RPMI7951 (cell line): ENCODE data around the gene PSMD6. TPM values are rescaled to one million over a fixed set of nuclear protein-coding genes. Genes with fewer than 3 reads are reported as not detected.

Source experiments
- DNase-seq: peaks from one replicate; pipeline ENCODE4 v3.0.0-alpha.2; 2012; ENCODE audit warnings: low read depth
- total RNA-seq: library from RNA; depleted of rRNA; stranded (reverse); fragments of >200 nt; shearing (Covaris generic); gene quantifications from 2 replicates; pipeline ENCODE4 v1.2.3, GENCODE V29; 2014; rRNA removed

PSMD6 gene
- 174 and 175 TPM in 2 replicates for total RNA-seq

DNA sequence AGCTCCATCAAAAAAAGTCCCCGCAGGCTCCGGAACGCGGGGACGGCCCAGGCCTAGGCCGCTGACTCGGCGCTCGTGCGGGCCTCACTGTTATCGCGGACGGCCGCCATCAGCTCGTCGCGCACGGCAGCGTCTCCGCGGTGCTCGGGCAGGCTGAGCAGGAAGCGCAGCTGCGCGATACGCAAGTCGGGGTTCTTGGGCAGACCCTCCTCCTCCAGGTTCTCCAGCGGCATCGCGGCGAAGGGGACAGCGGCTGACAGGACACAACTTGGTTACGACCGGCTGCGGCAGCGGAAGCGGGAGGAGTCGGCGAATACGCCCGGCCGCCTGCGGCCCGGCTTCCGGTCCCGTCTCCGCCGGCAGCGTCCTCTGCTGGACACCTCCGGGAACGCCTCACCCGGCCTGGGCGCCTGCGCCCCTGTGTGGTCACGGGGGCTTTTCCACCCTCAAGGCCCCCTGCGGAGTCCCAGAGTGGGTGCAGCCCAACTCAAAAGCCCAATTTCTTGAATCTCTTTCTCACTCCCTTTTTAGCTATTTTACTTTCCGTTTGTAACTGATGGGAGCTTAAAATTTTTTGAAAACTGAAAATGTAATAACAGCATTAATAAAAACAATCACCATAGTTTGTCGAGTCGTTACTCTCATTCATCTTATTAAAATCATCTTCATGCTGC is at the start of gene PSMD6:
Gene PSMD6, minus strand, starts transcription at position 308 of the 674 bp plus-strand sequence. Its CDS starts 75 bp downstream, at position 233.
- peak; percentile 83 for DNase-seq

DNA sequence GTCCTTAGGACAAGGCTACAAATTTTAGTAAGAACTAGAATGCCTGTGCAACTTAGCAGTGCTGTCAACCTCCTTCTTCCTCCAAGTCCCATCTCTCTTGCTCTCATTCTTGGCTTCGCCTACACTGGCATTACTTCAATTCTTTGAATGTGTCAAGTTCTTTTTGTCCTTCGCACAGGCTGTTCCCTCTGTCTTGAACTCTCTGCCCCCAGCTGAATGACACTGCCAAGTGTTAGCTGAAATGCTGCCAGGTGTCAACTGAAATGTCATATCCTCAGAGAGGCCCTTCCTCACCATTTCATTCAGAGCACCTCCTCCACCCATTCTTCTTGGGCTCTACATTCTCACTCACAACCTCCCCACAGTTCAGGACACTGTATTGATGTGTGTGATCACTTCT is 48.8 kb upstream of the PSMD6 start:
- no peak for DNase-seq

DNA sequence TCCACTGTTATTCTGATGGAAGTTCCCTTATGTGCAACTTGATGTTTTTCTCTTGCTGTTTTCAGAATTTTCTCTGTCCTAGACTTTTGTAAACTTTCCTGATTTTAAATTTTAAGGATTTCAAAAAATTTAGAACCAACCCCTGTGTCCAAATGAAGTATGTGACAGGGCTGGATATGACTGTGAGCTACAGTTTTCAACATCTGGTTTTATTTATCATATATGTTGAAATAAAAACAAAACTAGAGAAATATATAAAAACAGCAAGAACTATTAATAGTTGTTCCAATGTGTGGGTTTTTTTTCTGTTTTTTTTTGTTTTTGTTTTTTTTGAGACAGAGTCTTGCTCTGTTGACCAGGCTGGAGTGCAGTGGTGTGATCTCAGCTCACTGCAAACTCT is 47.4 kb upstream of the PSMD6 start:
- DNase-seq: no peak

DNA sequence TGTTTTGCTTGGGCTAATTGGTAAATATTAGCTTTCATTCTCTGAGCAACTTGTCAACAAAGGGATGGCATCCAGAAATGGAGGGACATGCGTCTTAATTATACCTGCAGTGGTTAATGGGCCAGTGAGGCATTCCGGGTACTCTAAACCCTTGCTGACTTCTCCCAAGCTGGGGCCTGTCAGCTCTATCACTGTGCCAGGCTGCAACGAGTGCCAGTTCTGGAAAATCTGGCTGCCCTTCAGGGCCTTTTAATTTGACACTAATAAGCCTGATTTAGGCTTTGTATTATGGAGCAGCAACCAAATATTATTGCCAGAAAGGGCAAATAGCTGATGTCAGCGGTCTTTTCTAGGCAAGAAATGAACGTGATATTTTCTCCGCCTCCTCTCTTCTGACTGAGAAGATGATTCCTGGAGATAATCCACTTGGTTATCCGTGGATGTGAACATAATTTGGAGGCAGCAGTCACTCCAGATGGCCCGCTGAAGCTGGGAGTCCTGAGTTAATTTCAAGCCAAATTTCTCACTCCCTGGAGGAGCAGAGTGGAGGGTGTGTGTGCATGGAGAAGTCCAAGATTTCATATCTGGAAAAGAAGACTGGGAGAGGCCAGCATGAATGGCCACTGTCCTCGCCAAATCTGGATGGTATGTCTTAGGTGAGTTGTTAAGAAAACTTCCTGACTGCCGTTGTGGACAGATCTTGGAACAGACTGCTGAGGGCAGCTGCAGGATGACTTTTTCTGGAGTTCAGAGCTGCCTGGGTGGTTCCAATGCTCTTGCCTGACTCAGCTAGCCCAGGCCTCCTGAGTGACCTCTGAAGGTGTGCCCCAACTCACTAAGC is 44.4 kb upstream of the PSMD6 start:
- DNase-seq: no peak

DNA sequence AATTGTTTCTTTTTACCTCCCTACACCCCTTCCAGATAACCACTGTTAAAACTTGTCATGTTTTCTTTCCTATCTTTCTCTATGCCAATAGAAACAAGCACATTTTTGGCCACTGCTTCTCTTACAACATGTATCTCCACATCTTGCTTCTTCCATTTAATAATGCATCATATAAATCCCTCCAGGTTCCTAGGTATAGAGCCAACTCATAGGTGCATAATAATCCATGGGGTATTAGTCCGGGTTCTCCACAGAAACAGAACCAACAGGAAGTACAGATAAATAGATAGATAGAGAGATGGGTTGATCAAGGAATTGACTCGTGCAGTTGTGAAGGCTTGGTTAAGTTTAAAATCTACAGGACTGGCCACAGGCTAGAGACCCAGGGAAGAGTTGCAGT is 41.5 kb upstream of the PSMD6 start:
- DNase-seq: no peak

DNA sequence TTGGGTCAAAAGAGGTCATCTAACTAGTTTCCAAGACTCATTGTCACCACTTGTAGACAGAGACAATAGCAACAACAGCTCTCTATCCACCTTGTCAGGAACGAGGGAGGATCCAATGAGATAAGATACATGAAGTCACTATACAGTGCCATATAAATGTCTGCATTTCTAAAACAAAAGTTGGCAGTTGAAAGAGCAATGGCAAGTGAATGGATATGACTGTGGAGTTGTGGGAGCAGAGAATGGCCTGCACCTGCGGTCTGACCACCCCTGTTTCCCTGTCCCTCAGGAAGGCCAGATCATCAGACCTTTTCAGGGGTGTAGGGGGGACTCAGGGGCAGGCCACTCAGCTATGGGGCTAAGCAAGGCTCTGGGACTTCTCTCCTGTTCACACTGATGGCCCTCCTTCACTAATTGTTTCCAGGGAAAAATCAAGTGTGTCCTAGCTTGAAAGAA is 40.7 kb upstream of the PSMD6 start:
- no peak for DNase-seq

DNA sequence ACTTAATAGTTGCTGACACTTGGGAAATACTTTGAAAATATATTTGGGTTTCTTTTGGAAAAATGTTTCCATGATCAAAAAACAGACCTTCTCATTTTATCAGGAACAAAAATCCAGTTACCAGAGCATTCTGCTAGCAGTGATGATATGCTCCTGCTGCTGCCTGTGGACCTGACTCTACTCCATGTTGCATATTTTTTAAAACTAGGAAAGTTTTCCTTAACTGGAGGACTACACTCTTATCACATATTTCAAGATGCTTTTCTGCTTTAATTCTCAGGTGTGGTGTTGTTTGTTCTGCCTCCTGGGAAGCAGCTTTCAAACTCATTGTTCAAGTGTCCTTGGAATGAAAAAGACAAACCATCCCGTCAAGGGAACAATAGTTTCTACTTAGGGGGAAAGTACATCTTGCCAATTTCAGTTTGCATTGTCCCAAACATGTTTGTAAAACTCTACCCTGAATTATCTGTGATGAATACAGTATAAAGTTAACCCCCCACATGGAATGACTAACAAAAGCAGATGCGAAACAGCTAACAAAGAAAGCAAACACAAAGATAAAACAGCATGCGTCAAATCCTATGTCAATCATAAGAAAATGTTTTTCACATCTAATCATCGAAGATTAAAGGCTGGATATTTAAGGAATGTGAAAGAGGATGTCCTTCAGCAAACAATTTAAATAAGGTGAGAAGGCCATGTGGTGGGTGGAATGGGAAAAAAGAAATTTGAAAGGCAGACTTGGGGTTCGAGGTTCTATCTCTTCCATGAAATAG is 40.1 kb upstream of the PSMD6 start:
- no peak for DNase-seq

DNA sequence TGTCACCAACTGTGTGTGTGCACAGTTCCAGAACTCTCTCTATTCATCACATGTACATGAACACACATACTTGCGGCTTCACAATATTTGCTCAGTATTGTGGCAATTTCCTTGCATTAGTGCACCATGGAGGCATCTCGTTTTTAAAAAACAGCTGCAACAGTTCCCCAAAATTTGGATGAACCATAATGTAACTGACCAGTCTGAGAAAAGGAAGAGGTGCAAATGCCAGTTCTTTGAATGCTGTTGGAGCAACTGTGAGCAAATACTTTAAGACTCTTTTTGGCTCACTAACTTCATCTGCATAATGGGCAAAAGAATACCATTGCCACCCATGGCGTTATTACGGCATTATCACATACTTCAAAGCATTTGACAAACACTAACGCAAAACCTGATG is 38.3 kb upstream of the PSMD6 start:
- no peak for DNase-seq

DNA sequence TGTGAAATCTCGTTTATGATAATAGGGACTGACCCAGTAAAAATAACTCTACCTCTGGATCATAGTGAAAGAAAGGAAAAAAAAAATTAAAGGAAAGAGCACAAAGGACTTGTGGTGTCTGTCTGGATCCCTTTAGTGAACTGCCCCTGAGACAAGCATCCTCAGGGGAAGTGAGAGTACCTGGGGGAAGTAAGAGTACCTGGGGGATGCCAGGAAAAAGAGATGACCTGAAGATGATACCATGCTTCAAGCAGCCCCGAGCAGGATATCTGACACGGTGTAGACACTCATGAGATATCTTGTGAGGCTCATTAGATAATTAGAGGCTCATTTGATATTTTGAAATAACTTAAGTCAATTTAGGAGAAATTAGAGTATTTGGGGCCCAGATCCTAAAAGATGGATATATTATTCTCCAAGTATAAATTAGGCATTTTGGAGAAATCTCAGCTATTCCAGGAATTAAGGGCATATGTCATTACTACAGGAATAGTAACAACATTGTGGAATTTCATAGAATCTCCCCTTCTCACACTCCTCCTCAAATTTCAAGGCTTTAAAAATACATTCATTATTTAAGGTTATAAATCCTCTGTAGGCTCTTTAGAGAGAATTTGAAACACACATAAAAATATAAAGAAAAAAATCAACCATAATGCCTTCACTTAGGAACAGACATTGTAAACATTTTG is 36.3 kb upstream of the PSMD6 start:
- no peak for DNase-seq

DNA sequence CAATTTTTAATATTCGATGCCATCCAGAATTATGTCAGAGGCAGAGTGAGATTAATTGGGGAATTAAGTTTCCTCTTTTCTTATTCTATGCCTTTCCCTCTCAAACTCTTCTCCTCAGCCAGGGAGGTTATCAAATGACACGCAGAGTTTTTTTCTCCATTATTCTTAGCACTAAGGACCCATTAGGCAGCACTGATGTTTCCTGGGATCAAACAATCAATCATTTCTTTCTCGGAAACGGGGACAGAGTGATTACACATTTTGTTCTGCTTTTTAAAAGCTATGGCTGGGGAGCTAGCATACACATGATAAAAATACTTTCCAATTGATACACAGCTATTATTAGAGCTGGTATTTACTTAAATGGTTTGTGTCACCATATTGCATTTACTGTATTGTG is 35.3 kb upstream of the PSMD6 start:
- DNase-seq: no peak

DNA sequence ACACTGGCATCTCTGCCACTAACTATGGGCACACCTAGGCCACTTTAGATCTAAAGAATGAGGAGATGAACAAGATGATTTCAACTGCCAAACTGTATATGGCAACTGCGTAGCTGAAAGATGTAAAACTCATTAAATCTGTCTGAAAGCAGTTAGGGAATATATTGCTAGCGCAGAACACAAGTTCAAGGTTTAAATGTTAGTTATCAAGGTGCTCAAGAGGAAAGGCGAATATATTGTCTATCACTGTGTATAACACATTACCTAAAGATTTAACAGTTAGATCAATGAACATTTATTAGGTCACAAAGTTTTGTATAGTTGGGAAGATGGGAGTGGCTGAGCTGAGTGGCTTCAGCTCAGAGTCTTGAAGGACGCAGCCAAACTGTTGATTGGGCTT is 33.9 kb upstream of the PSMD6 start:
- no peak for DNase-seq

DNA sequence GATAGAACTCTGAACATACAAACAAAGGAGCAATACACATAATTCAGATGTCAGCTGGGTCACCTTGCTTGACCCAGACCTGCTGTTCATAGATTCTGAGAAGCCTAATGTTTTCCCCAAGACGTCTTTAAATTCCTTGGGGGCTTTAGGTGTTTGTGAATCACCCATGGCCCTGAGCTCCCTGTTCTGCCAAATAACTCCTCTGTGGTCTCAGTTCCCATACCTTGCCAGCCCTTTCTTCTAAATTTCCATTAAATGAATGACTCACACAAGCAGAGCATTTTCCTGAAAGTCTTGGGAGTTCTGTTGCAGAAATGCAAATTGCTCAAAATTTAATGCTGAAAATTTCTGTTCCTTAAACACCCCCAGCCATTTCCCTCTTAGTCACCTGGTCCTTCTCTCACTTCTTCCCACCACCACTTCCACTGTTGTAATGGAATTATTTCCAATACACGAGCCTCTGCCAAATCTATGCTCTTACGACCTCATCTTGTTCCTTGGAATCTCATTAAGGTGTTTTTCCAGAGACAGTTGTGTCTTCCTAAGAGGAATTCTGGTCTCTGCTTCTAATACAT is 33.4 kb upstream of the PSMD6 start:
- peak; percentile 76 for DNase-seq

DNA sequence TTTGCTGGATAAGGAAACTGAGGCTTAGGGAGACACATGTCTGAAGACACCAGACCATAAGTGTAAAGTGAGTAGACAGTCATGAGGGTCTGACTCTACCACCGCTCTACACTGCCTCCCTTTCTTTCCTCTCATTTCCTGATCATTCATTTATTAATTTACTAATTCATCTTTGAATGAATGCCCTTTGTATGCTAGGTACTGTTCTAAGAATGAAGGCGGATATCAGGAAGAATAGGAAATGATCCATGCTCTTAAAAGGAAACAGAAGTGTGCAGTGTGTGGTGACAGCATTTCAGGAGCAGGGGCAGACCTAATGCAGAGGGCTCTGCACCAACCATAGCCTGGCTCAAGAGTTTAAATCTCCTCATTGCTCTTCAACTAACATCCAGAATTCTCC is 31.8 kb upstream of the PSMD6 start:
- DNase-seq: no peak

DNA sequence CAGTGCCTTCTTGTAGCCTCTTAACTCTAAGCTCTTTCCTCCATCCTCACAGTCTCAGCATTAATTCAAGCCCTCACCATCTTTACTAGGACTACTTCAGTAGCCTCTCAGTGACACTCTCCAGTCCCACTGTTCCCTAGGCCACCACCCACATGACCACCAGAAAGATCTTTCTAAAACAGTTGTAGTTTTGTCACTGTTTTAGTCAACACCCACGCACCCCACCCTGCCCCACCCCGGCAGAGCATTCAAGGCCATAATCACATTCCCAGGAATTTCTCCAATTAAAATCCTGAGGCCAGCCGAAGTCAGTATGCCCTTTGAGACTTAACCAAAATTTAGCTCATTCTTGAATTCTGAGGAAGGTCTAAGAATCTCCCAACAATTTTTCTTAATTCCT is 31.2 kb upstream of the PSMD6 start:
- no peak for DNase-seq

DNA sequence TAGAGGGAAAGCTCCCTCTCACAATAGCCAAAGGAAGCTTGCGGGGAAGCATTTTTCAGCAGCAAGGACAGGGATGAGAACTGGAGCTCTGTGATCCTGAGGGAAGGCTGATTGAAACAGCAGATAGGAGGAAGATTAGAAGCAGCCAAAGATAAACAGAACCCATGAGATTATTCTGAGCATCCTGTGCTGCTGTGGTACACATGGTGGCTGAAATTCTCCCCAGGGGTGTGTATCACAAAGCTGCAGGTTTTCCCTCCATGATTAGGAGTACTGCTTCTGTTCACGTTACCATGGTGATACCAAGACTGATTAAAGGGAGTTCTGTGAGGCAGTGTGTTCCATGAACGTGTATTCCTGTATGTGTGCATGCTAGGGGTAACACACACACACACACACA is 30.3 kb upstream of the PSMD6 start:
- DNase-seq: no peak

DNA sequence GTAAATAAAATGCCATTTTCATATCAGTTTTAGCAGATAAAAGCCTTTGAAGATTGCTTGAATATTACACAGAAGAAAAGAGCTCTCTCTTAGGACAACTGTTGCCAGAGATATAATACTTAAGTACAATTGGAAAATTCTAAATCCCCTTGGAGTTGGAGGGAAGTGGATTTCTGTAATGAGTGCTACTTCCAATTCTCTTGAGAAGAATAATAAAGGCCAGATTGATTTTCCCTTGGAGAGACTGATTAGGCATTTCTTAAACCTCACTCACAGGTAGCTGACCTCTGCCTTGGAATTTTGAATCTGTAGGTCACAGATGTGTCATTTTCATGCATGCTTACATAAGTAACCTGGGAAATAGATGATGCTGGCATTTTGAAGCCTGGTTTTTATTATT is 29.8 kb upstream of the PSMD6 start:
- DNase-seq: no peak

DNA sequence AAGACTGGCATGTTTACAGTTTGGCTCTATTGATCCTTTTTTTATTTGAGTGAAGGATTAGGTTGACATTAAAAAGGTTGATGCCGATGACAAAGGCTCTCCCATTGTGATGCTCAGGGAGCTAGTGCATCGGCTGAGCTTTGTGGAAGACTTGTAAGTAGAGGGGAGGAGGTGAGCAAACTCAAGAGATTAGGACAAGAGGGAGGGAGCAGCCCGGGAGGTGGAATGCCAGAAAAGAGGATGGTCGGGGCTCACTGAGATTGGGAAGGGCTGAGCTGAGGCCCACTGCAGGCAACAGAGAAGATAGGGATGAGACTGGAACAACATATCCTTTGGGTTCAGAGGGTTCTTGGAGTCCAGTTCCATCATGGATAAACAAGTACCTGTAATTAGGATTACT is 26.5 kb upstream of the PSMD6 start:
- no peak for DNase-seq

DNA sequence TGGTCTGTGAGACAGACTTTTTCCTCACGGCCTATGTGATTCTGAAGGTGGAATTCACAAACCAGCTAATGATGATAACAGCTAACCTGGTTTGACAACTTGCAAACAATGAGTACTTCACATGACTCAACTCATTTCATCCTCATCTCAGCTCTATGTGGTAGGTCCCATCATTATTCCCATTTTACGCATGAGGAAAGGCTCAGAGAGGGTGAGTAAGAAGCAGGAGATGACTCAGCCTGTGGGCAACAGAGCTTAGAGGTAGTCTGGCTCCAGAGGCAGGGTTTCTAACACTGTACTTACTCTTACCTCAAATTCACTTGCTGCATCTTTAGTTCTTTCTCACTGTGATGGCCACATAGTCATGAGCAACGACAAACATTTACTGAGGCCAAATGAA is 25.8 kb upstream of the PSMD6 start:
- DNase-seq: peak; percentile 83

DNA sequence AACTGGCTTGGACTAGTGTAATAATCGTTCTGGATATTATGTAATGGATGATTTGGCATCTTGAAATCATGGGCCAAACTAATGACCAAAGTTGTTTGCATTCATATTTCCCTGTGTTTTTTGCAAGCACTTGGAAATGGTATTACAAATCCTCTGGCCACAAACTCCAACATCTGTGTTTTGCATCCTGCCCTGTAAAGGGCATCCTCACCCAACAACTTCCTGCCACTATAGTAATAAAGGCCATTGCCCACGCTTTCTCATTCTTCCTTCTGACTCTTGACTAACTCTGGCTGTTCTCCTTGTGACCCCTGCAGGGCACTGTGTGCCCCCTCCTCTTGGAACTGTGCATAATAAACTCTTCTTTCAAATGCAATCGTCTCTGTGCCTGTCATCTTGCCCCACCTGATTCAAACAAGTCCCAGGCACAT is 25.4 kb upstream of the PSMD6 start:
- DNase-seq: peak; percentile 71

DNA sequence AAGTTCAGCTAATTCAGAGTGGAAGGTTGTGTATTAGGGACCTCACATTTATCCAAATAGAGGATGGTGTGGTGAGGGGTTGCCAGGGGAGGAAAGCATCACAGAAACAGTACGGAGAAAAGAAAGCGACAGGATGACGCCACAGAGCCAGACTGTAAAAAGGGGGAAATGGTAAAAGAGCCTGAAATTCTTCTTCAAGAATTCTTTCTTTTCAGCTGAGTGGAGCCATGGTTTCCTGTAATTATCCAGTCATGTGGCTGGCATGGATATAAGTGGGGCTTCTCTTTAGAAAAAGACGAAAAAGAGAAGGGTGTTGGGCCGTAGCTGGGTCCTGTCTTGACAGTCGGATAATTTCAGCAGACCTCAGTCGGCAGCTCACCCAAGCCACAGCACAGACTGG is 24.5 kb upstream of the PSMD6 start:
- no peak for DNase-seq

DNA sequence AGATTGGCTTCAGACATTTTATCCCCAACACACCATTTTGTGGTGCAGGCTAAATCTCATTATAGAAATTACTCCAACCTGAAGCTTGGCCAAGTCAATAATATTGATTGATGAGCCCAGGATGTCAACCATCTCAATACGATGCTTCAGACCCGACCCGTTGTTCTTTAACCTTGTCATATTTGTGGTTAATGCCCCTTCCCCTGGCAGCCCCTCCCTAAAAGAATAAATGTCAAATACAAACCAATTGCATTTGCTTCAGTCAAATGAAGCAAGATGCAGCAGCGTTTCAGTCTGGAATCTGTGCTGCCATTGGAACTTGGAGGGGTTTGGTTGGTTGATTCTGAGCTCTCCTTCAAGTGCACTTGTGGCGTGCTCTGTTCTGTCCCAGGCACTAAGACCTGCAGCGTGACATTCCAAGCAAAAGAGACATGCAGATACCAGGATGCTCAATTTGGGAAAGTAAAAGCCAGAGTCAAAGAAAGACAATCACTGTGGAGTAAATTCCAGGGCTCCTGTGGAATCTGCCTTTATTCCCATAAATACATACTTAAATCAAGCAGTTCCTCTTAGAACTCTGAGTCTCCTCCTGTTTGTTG is 23.8 kb upstream of the PSMD6 start:
- no peak for DNase-seq
